ENCODE results near the gene SHBG.

SHBG gene

GRCh38 chr17:7667656-7668406, 37.9 kb downstream of the SHBG start:
- no peak for TF ChIP-seq CTCF (IDR thresholded peaks at IDR 0.05; ENCODE audit: insufficient read depth, missing control alignments)
- FAIRE-seq (peak; percentile 44), DNase-seq (ENCODE audit: insufficient read length, low spot score) (peak; percentile 70)

DNA sequence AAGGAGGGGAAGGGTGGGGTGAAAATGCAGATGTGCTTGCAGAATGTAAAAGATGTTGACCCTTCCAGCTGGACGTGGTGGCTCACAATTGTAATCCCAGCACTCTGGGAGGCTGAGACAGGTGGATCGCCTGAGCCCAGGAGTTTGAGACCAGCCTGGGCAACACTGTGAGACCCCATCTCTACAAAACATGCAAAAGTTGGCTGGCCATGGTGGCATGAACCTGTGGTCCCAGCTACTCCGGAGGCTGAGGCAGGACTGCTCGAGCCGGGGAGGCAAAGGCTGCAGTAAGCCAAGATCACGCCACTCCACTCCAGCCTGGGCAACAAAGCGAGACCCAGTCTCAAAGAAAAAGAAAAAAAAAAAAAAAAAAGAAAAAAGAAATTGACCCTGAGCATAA, 38.5 kb downstream of the SHBG start:
- DNase-seq (ENCODE audit: insufficient read length, low spot score) (no peak), FAIRE-seq (no peak)
- no peak for TF ChIP-seq CTCF (IDR thresholded peaks at IDR 0.05; ENCODE audit: insufficient read depth, missing control alignments)

DNA sequence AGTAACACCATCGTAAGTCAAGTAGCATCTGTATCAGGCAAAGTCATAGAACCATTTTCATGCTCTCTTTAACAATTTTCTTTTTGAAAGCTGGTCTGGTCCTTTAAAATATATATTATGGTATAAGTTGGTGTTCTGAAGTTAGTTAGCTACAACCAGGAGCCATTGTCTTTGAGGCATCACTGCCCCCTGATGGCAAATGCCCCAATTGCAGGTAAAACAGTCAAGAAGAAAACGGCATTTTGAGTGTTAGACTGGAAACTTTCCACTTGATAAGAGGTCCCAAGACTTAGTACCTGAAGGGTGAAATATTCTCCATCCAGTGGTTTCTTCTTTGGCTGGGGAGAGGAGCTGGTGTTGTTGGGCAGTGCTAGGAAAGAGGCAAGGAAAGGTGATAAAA, 43.3 kb downstream of the SHBG start:
- TF ChIP-seq CTCF (IDR thresholded peaks at IDR 0.05; ENCODE audit: insufficient read depth, missing control alignments), result peak; percentile 31
- DNase-seq (ENCODE audit: insufficient read length, low spot score) (peak; percentile 12), FAIRE-seq (no peak)

DNA sequence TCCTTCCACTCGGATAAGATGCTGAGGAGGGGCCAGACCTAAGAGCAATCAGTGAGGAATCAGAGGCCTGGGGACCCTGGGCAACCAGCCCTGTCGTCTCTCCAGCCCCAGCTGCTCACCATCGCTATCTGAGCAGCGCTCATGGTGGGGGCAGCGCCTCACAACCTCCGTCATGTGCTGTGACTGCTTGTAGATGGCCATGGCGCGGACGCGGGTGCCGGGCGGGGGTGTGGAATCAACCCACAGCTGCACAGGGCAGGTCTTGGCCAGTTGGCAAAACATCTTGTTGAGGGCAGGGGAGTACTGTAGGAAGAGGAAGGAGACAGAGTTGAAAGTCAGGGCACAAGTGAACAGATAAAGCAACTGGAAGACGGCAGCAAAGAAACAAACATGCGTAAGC, 45.0 kb downstream of the SHBG start:
- DNase-seq (ENCODE audit: insufficient read length, low spot score) (peak; percentile 3), FAIRE-seq (no peak)
- no peak for TF ChIP-seq CTCF (IDR thresholded peaks at IDR 0.05; ENCODE audit: insufficient read depth, missing control alignments)

GRCh38 chr17:7676533-7676932, 46.6 kb downstream of the SHBG start:
- FAIRE-seq, result no peak
- no peak for TF ChIP-seq CTCF (IDR thresholded peaks at IDR 0.05; ENCODE audit: insufficient read depth, missing control alignments)

DNA sequence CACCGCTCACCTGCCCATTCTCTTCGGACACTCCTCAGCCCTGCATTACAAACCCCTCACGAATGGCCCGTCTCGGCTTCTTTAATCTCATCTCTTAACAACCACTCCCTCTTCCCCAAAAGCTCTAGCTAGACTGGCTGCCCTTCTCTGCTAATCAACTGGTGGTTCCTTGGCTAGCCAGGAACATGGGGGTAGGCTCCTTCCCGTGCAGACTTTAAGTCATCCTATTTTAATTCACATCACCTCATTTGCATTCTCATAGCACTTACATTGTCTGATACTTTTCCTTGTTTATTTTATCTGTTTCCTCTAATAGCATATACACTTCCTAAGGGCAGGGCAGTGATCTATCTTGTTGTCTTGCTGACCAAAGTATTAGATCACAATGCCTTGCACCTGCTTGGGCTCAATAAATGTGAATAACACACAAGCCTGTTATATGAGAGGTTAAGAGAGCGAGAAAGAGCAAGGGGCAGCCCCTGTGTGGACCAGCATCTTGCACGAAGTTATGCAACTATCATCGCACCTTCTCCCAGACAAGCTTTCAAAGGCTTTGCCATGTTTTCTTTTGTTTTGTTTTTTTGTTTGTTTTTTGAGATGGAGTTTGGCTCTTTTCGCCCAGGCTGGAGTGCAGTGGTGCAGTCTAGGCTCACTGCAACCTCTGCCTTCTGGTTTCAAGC, 47.6 kb downstream of the SHBG start:
- TF ChIP-seq CTCF (IDR thresholded peaks at IDR 0.05; ENCODE audit: insufficient read depth, missing control alignments), result no peak
- FAIRE-seq, result no peak
- DNase-seq (ENCODE audit: insufficient read length, low spot score), result no peak

More at GRCh38 chr17:7676533-7676932, 46.6 kb downstream of the SHBG start:
- DNase-seq (ENCODE audit: insufficient read length, low spot score), result no peak

All from D721Med (cell line).